ENCODE results near the gene CPE.

DNA sequence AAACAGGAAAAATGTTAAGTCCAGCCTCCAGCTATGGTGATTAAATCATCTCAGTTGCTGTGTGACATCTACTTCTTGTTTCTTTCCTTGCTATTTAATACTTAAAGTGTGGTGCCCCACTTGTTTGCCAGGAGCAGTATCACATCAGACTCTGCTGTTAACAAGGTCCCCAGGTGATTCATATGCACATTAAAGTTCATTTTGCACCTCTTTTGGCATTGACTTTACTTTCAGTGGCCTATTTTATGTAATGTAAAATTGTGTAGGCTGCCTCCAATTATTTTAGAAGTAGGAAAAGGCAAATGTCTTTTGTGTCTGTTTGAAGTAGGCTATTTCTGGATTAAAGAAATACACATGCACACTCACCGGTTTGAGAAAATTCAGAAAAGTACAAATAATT lies 47.5 kb downstream of the CPE start:
- TF ChIP-seq POLR2AphosphoS5 (IDR thresholded peaks at IDR 0.05) = no peak
- TF ChIP-seq, protein P1, sequence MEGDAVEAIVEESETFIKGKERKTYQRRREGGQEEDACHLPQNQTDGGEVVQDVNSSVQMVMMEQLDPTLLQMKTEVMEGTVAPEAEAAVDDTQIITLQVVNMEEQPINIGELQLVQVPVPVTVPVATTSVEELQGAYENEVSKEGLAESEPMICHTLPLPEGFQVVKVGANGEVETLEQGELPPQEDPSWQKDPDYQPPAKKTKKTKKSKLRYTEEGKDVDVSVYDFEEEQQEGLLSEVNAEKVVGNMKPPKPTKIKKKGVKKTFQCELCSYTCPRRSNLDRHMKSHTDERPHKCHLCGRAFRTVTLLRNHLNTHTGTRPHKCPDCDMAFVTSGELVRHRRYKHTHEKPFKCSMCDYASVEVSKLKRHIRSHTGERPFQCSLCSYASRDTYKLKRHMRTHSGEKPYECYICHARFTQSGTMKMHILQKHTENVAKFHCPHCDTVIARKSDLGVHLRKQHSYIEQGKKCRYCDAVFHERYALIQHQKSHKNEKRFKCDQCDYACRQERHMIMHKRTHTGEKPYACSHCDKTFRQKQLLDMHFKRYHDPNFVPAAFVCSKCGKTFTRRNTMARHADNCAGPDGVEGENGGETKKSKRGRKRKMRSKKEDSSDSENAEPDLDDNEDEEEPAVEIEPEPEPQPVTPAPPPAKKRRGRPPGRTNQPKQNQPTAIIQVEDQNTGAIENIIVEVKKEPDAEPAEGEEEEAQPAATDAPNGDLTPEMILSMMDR (IDR thresholded peaks at IDR 0.05) = no peak
